Ramos (cell line): ENCODE results near the gene HPSE2.

Experiments
- in situ Hi-C: fragments of 300-500 bp; cut with MboI; formaldehyde crosslinking; loops from one replicate; pipeline ENCODE4 v1.14.3; 2022; ENCODE audit warnings: low sequenced_read_pairs; ENCODE audit not compliant: unreplicated experiment

Gene HPSE2

DNA sequence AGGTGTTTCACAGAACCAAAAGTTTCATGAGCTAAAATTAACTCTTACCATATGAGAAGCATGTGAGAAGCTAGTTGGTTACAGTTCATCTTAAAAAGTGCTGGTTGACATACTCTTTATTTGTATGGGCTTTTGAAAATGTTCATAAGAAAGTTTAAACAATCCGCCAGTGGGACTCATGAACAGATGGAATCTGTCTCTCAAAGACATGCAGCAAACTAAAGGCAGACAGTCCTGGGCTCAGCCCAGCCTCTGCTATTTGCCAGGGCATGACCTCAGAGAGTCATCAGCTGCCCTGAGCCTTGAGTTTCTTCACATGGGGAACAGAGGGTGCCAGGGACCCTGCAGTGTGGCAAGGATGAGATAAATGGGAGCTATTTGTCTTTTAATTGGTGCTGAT lies 823.9 kb downstream of the HPSE2 start:
- in situ Hi-C loops = no loop called here

- in situ Hi-C loops = no loop called here
These were observed 824.5 kb downstream of the HPSE2 start for GRCh38 chr10:98411166-98411565.

DNA sequence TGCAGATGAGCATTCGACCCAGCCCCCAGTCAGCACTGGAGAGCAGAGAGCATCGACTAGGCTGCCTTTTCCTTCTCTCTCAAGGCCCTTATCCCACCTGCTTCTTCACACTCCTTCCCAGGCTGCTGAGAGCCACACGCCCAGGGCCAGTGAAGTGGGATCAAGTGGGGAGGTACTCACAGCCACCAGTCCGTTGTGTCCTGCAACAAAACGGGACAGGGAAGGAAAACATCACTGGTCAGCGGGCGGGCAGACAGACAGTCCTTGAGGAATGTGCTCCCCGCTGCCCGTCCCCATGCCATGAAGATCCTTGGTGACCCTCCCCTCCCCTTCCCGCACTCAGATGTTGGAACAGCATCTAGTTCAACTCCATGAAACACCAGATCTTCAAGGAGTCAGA lies 824.9 kb downstream of the HPSE2 start:
- in situ Hi-C loops = no loop called here

- in situ Hi-C loops = no loop called here
These were observed 825.4 kb downstream of the HPSE2 start for GRCh38 chr10:98410135-98410743.

- in situ Hi-C loops = no loop called here
These were observed 826.9 kb downstream of the HPSE2 start for GRCh38 chr10:98408799-98409198.

DNA sequence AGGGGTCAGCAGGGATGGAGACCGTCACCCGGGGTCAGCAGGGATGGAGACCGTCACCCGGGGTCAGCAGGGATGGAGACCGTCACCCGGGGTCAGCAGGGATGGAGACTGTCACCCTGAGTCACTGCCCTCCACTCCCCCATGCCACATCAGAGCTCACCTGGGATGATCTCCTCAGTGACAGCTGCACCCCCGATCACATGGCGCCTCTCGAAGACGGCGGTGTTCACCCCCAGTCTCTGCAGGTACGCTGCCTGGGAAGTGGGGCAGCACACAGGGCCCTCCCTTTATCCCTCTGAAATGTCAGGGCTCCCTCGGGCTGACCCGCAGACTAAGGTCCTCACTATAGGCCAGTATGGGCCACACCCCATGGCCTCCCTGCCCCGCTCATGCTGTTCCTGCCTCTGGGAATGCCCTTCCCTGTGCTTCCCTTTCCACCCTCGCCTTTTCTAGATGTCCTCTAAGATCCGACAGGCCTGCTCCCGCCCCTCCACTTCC lies 827.9 kb downstream of the HPSE2 start:
- in situ Hi-C loops = no loop called here
